Stimulated activated CD8-positive, alpha-beta memory T cell treated with anti-CD3 and anti-CD28 coated beads, Interleukin-12 subunit alpha, Interleukin-12 subunit beta, amount 100 ng/mL, for 1 hour (primary cell): ENCODE results near the gene MDC1.
A peak's percentile ranks its signal among the peaks of the same experiment; 100 is the strongest.
"Not testable (repeated sequence)": the region's sequence is repeated elsewhere in the genome, so short reads cannot be mapped to it uniquely, and the experiment has no call there.

Experiments
- DNase-seq: peaks from one replicate; pipeline ENCODE4 v3.0.0-alpha.2; 2020; ENCODE audit warnings: low read depth

MDC1 gene, protein sequence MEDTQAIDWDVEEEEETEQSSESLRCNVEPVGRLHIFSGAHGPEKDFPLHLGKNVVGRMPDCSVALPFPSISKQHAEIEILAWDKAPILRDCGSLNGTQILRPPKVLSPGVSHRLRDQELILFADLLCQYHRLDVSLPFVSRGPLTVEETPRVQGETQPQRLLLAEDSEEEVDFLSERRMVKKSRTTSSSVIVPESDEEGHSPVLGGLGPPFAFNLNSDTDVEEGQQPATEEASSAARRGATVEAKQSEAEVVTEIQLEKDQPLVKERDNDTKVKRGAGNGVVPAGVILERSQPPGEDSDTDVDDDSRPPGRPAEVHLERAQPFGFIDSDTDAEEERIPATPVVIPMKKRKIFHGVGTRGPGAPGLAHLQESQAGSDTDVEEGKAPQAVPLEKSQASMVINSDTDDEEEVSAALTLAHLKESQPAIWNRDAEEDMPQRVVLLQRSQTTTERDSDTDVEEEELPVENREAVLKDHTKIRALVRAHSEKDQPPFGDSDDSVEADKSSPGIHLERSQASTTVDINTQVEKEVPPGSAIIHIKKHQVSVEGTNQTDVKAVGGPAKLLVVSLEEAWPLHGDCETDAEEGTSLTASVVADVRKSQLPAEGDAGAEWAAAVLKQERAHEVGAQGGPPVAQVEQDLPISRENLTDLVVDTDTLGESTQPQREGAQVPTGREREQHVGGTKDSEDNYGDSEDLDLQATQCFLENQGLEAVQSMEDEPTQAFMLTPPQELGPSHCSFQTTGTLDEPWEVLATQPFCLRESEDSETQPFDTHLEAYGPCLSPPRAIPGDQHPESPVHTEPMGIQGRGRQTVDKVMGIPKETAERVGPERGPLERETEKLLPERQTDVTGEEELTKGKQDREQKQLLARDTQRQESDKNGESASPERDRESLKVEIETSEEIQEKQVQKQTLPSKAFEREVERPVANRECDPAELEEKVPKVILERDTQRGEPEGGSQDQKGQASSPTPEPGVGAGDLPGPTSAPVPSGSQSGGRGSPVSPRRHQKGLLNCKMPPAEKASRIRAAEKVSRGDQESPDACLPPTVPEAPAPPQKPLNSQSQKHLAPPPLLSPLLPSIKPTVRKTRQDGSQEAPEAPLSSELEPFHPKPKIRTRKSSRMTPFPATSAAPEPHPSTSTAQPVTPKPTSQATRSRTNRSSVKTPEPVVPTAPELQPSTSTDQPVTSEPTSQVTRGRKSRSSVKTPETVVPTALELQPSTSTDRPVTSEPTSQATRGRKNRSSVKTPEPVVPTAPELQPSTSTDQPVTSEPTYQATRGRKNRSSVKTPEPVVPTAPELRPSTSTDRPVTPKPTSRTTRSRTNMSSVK (N-terminal part only)

DNA sequence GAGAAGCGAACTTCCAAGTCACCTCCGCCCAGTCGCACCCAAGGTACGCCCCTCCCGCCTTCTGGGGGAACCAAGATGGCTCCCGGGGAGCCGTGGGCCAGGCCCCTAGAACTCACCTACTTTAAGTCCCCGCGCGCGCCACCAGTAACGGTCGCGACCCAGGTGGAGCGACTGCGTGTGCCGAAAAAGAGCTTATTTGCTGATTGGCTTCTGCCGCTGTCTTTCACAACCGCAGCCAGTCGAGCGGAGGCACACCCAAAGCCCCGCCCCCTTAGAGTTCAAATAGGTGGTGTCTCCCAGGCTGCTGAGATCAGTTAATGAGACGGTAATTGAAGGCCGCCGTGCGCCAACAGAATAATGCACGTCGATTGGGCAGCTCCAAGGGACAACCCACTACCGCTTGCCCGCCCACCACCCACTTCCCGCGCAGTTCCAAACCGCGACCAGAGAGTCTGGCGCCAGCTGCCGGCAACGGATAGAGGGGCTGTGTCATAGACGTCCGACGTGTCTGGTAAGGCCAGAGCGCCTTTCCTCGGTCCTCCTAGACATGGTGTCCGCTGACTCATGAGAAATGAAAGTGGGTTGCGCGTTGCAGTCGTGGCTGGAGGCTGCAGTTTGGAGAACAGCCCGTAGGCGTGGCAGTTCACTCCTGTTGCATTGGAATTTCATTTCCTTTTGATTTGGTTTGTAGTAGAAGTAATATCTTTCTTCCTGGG is at the start of gene MDC1:
Gene MDC1, minus strand, starts transcription at position 153 of the 716 bp plus-strand sequence. CDS start 2,106 bp downstream, outside the sequence.
- DNase-seq: peak; percentile 97

DNA sequence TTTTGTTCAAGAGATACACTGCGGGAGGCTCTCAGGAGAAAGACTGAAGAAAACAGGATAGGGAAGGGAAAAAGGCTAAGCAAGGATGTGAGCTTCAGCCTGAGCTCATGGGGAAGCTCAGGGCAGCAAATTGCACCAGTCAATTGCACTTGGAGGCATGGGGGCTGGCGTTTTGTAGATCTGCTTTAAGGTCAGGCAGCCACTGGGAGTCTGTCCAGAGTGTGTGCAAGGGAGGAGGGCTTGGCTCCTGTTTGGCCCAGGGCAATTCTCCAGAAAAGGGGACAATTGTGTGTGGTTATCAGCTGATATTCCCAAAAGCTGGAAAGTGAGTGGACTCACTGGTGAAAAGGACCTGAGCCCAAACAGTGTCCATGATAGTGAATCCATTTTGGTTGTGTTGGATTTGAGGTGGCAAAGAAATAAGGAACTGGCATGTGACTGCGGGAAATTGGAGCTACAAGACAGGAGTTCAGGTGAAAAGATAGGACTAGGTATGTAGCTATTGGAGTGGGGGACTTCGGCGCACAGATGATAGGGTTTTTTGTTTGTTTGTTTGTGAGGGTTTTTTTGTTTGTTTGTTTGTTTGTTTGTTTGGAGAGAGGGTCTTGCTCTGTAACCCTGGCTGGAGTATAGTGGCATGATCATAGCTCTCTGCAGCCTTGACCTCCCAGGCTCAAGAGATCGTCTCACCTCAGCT is 49.5 kb upstream of the MDC1 start:
- no peak for DNase-seq

DNA sequence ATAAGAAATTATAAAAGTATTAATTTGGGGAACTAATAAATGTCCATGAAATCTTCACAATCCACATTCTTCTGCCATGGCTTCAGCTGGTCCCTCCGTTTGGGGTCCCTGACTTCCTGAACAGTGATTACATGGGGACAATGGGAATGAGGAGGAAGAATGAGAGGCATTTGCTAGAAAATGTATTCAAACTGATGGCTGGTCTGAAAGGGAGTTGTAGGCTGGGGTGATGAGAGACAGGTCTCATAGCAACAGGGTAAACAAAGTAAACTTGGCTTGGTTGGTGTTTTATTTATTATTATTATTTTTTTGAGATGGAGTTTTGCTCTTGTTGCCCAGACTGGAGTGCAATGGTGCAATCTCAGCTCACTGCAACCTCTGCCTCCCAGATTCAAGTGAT is 48.4 kb upstream of the MDC1 start:
- DNase-seq: not testable (repeated sequence)

DNA sequence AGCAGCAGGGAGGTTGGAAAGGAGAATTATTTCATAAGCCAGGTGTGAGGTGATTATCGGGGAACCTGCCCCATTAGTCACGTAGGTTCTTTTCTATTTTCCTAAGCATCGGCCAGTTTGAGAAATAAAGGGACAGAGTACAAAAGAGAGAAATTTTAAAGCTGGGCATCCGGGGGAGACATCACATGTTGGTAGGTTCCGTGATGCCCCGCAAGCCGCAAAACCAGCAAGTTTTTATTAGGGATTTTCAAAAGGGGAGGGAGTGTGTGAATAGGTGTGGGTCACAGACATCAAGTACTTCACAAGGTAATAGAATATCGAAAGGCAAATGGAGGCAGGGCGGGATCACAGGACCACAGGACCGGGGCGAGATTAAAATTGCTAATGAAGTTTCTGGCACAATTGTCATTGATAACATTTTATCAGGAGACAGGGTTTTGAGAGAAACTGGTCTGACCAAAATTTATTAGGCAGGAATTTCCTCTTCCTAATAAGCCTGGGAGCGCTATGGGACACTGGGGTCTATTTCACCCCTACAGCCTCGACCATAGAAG is 47.5 kb upstream of the MDC1 start:
- DNase-seq: not testable (repeated sequence)

DNA sequence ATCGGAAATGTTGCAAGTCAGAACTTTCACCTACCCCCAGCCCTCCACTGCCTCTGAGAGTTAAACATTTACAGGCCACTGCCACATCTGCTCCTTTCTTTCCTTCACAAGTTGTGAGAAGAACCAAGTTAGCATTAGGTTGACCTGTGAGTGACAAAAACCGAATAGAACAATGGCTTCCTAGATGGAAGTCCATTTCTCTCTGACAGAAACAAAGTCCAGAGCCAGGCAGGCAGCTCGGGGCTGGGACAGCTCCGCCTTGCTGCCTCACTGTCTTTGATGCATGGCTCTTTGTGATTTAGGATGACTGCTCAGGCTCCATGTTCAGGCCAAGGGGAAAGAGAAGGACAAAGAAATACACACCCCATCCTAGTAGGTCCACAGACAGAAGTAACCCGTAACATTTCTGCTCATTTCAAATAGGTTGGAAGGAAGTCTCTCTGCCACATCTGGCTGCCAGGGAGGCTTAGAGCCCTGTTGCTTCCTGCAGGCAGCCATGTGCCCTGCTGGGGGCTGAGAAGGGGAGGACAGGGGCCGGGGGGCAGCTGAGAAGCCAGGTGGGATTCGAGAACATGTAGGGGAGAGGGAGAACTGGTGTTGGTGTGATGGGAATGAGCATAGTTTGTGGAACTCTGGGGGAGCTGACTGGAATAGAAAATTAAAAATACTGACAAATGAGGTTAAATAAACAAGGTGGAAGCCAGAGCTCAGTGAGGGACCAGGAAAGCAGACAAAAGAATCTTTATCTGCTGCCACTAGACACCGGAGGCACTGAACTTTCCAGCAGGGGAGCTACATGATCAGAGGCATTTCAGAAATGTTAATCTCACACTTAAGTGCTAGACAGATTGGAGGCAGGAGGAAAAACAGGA is 46.8 kb upstream of the MDC1 start:
- no peak for DNase-seq

DNA sequence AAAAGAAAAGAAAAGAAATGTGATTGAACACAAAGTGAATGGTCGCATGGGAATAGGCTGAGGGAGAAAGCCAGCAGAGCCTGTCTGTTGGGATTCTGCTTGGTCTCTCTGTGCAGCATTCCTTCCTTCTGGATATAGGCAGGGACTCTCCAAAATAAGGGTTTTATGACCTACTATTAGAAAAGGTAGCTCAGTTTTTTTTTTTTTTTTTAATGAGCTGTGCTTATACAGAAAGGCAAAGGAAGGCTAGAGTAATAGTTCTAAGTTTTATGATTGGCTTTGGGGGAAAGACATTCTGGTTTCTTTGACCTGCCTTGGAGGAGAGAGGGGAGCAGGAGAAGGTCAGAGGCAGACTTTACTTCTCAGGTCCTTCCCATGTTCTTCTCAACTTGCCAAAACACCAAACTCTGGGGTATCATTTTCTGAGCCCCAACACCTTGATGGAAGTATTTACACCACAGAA is 46.1 kb upstream of the MDC1 start:
- DNase-seq: no peak

DNA sequence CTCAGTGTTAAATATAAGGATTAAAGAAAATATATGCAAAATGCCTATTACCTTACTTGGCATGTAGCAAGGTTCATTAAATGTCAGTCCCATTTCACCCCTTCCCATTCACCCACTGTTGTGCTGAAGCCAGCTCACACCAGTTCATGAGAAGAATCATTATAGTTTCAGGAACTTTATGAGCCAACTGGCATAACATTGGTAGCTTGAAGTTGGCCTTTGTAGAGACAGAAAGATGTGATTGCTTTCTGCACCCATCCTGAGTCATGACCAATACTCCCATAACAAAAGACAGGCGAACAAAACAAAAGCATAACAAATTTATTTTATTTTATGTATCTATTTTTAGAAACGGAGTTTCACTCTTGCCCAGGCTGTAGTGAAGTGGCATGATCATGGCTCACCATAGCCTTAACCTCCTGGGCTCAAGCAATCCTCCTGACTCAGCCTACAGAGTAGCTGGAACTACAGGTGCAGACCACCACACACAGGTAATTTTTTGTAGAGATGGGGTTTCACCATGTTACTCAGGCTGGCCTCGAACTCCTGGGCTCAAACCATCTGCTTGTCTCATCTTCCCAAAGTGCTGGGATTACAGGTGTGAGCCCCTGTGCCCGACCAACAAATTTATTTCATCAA is 44.8 kb upstream of the MDC1 start:
- DNase-seq: no peak

DNA sequence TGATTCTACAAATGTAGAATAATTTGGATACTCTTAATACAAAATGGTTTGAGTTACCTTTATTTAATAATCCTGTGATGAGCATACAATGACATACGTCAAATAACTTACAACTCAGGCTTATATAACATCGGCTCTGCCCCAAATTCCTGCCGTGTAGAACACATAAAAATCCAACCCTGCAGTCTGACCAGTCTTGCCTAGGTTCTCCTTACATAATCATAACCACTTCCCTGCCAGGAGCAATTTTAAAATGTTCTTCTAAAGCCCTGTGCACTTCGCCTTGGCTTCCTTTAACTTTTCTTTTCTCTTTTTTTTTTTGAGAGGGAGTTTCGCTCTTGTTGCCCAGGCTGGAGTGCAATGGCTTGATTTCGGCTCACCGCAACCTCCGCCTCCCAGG is 43.5 kb upstream of the MDC1 start:
- DNase-seq: no peak

DNA sequence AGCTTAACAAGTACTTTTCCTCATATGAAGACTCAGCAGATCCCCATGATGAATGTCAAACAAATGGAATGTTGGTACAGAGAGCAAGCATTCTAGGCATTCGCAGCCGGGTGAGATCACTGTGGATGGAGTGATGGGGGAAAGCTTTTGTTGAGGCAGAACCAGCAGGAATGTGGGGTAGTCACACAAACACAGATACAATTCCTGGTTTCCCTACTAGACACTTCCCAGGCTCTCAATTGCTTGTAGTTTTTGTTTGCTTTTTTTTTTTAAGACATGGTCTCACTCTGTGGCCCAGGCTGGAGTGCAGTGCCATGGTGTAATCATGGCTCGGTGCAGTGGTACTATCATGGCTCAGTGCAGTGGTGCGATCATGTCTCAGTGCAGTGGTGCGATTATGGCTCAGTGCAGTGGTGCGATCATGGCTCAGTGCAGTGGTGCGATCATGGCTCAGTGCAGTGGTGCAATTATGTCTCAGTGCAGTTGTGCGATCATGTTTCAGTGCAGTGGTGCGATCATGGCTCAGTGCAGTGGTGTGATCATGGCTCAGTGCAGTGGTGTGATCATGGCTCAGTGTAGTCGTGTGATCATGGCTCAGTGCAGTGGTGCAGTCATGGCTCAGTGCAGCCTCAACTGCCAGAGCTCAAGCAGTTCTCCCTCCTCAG is 42.6 kb upstream of the MDC1 start:
- DNase-seq: no peak

DNA sequence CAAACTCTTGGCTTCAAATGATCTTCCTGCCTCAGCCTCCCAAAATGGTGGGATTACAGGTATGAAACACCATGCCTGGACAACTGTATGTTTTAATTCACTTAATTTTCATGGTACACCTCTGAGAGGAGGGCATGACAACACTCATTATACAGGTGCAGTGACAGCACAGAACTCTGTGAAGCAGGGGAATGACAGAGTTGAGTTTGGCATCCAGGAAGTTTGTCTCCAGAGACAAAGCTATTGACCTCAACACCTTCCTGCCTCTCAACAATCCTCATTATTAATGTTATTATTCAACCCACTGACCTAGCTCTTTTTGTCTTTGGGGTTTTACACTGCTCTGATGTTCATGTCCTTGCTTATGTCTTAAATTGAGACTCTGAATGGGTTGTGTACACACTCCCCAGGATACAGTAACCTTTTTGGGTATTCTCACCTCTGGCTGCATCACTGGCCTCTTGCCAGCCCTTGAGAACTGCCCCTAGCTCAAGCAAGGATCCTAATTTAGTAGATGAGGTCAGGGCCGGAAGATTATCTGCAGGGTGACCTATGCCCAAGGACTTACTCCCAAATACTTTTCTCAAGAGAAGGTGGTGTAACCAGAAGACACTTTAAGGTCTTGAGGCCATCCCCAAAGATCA is 40.3 kb upstream of the MDC1 start:
- DNase-seq: no peak

DNA sequence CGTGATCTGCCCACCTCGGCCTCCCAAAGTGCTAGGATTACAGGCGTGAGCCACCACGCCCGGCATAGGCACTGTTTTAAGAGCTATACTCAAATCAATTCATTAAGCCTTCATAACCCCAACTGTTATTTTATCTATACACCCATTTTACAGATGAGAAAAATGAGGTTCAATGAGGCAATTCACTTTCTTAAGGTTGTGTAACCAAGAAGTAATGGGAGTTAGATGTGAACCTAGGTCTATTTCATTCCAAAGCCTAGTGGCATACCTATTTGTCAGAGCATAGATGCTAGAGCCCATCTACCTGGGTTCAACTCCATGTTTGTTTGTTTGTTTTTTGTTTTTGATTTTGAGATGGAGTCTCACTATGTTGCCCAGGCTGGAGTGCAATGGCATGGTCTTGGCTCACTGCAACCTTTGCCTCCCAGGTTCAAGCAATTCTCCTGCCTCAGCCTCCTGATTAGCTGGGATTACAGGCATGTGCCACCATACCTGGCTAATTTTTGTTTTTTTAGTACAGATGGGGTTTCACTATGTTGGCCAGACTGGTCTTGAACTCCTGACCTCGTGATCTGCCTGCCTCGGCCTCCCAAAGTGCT is 39.4 kb upstream of the MDC1 start:
- not testable (repeated sequence) for DNase-seq

DNA sequence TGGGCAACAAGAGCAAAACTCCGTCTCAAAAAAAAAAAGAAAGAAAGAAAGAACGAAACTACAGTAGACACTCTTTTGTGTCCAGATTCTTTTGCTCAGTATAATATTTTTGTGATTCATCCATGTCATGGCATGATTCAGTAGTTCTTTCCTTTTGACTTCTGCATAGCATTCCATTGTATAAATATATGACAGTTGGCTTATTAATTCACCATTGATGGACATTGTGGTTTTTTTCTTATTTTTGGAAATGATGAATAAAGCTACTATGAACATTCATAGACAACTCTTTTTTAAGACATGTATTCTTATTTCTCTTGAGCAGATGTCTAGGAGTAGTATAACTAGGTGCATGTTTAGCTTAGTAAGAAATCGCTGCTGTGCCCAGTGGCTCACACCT is 37.5 kb upstream of the MDC1 start:
- no peak for DNase-seq

DNA sequence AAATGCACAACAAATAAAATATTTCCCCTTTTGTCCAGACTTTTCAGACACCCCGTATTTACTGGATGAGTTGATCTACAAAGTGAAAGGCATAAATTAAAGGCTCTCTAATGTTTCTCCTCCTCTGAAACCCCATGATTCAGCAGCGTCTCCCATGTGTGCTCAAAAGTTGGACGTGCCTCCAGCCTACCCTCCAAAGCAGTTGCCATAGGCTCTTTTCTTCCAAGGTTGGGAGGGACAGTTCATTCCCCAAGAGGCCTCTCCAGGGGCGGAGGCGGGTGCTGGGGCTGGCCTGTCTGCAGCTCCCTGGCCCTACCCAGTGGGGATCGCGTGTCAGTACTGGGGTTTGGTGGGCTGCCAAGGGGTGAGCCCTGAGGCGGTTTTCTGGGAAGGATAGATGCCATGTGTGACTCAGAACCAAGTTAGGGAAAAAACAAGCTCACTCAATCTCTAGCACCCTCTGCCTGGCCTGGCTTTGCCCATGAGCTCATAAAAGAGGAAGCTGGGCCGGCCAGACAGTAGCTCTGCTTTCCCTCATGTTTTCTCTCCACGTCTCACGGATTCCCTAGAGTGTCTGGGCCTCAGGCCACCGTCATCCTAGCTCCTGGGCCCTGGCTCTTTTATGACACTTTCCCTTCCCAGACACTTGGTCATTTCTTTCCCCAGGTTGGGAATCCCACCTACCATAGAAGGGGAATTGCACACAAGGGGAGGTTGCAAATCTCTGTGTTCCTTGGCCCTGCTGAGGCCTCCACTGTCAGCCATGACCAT is 35.3 kb upstream of the MDC1 start:
- no peak for DNase-seq

DNA sequence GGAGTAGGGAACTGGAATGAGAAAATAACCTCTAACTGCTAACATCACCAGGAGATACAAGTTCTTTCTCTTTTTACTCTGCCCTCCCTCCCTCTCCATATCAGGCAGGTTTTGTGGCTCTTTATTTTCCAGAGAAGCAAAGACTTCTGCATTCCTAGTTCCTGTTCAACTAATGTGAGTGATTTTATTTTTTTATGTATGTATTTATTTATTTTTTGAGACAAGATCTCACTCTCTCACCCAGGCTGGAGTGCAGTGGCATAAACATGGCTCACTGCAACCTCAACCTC is 33.2 kb upstream of the MDC1 start:
- DNase-seq: no peak

DNA sequence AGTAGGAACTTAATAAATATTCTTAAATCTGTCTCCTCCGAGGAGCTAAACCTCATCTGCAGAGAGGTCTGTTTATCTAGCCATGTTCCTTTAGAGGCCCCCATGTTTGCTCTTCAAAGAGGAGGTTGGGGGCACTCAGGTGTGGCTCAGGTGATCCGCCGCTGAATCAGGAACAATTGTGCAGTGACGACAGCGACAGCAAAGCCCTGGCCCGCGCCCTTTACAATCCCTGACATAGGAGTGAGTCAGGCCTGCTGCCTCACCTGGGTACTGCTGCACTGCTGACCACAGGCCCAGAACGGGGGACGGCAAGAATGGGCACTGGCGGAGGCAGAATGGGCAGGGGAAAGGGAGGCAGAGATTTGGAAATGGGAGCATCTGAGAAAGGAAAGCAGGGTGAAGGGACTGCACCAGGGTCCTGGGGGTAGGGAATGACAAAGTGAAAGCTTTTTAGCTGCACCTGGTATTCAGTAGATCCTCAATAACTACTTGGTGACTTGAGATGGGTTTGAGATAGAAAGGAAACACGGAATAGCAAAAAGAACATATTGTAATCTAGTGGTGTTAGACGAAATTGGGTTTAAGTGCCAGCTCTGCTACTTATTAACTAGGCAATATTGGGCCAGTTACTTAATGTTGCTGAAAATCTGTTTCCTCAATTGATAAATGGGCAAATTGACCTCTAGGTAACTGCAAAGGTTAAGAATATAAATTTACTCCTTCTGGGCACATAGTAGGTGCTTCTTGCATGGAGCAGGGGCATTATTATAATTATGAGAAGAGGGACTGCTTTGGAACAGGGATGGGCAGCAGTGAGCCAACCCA is 32.7 kb upstream of the MDC1 start:
- DNase-seq: no peak
